HG03439 (cell line): ENCODE results near the gene SBK2.
A peak's percentile ranks its signal among the peaks of the same experiment; 100 is the strongest.
"Not testable (repeated sequence)": the region's sequence is repeated elsewhere in the genome, so short reads cannot be mapped to it uniquely, and the experiment has no call there.

ENCODE experiments used
- ATAC-seq: cut with Tn5 transposase; IDR thresholded peaks from one replicate; pipeline ENCODE4 v1.9.1; 2021; ENCODE audit warnings: mild to moderate bottlenecking, moderate library complexity; ENCODE audit not compliant: unreplicated experiment

SBK2 gene

DNA sequence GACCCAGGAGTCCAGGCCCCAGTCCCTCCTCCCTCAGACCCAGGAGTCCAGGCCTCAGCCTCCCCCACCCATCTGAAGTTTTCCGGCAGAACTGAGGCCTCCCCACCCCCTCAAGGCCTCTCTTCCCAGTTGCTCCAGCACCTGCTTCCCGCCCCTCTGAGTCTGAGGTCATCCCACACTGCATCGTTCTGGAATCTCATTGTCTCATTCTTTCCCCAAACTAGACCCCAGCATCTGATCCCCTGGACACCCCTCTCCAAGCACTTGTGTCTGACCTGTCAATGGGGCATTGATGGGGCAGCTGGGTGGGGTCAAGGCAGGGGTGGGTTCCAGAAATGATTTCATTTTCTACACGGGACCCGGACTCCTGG is 793 bp upstream of the SBK2 start:
- ATAC-seq: no peak

DNA sequence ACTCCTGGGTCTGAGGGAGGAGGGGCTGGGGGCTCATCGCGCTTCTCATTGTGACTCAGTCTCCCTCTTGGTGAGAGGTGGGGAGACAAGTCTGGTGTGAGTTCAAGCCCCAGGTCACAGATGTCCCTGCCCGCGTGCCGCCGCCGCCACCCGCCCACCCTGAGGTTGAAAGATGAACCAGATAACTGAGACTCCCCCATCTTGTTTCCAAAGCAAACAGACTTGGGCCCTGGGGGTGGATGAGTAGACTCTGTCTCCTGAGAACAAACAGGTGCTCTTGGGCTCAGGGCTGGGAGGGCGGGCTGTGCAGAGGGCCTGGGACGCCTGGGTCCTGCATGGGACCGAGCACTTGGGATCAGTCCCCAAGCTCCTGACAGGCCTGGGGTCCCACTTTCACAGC is 567 bp downstream of the SBK2 start:
- no peak for ATAC-seq

DNA sequence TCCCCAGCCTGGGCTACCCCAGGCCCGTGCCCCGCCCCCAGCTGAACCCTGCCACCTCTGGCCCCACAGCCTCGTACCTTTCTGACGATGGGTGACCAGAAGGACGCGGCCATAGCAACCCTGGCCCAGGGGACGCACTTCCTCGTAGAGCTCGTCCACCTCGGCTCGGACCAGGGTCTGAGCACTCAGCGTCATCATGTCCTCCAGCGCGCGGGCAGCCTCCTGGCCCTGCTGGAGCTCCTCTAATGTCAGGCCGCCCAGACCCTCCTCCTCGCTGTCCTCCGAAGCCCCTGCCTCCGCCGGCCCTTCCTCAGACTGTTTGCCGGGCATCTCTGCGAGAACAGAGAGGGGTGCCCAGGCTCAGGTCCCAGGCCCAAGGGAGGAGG is 975 bp downstream of the SBK2 start:
- ATAC-seq: no peak

DNA sequence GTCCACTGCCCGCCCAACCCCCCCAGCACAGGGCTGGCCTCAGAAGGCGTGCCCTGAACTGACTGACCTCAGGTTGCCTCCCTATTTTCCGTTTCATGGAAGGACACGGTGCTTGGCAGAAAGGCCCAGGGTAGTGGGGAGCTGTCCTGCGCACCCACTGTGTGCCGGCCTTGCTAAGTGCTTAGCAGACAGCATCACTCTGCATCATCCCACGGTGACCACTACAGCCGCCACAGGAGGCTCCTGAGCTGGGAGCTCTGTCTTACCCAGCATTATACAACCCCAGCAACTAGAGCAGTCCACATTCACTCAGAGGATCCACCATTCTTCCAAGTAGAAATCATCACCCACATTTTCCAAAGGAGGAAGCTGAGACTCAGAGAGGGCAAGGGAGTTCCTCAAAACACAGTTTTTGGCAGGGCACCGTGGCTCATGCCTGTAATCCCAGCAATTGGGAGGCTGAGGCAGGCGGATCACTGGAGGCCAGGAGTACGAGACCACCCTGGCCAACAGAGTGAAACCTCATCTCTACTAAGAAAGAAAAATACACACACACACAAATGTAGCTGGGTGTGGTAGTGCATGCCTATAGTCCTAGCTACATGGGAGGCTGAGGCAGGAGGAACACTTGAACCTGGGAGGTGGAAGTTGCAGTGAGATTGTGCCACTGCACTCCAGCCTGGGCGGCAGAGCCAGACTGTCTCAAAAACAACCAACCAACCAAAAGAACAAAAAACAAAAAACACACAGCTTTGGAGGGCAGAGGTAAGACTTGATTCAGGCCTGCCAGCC is 1.6 kb downstream of the SBK2 start:
- no peak for ATAC-seq

DNA sequence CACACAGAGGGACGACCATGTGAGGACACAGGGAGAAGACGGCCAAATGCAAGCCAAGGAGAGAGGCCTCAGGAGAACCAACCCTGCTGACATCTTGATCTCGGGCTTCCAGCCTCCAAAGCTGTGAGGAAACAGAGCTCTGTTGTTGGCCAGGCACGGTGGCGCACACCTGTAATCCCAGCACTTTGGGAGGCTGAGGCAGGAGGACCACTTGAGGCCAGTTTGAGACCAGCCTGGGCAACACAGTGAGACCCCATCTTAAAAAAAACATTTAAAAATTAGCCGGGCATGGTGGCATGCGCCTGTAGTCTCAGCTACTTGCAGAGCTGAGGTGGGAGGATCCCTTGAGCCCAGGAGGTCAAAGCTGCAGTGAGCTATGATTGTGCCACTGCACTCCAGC is 2.7 kb downstream of the SBK2 start:
- not testable (repeated sequence) for ATAC-seq

DNA sequence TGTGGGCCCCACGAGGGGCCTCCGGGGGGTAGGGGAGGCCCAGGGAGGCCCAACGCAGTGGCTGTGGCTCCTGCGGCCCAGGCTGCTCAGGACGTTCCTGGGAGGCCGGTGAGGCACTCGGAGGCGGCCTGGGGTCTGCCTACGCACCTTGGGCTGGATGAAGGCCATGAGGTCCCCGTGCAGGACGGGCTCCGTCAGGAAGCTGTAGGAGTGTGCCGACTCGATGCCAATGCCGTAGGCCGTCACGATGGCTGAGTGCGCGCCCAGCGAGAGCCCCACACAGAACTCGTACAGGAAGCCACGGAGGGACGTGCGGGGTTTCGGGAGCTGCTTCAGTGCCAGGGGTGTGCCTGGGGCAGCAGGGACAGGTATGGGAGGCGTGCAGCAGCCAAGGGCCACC is 5.9 kb downstream of the SBK2 start:
- ATAC-seq: no peak

DNA sequence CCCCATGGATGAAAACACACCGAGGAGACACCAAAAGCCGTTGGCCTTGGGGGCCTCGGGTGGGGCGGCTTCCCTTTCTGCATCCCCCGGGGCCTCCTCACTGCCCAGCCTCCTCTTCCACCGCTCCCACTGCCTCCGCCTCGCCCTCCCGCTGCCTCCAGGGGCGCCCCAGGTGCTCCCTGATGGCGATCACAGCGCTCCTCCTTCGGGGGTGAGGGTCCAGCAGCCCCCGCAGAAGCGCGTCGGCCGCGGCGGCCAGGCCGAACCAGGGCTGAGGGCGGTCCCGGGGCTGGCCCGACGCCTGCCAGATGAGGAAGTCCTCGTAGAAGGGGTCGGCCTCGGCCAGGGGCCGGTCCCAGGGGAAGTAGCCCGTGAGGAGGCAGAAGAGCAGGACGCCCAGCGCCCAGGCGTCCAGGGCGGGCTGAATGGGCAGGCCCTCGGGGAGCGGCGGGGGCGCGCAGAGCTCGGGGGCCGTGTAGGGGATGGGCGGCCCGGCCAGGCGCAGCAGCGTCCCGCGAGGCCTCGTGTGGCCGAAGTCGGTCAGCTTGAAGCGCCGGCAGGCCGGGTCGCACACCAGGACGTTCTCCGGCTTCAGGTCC is 7.2 kb downstream of the SBK2 start:
- ATAC-seq: no peak

DNA sequence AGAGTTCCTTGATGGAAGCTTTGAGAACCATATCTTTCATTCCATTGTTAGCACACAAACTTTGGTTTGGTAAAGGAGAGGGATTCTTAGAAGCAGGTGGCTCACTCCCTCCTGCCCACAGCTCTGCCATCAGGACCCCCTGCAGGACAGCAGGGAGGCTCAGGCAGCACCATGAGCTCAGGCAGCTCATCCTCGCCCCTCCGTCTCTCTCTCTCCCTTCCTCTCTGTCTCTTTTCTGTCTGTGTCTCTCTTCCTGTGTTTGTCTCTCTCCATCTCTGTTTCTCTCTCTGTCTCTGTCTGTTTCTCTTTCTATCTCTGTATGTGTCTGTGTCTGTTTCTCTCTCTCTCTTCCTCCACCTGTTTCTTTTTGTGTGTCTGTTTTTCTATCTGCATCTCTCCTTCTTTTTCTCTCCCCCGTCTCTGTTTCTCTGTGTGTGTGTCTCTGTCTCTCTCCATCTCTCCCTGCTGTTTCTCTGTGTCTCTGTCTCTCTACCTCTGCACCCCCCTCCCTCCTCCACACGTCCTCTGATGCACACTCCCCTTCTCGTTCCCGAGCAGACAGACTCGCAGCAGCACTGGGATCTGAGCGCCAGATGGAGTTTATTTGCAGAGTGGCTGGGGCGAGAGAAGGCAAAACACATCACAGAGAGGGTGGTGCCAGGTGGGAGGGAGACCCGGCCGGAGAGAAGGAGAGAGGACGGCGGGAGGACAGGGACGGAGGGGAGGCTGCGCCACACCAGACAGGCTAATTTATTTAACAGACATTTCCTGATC is 8.7 kb downstream of the SBK2 start:
- ATAC-seq: no peak

DNA sequence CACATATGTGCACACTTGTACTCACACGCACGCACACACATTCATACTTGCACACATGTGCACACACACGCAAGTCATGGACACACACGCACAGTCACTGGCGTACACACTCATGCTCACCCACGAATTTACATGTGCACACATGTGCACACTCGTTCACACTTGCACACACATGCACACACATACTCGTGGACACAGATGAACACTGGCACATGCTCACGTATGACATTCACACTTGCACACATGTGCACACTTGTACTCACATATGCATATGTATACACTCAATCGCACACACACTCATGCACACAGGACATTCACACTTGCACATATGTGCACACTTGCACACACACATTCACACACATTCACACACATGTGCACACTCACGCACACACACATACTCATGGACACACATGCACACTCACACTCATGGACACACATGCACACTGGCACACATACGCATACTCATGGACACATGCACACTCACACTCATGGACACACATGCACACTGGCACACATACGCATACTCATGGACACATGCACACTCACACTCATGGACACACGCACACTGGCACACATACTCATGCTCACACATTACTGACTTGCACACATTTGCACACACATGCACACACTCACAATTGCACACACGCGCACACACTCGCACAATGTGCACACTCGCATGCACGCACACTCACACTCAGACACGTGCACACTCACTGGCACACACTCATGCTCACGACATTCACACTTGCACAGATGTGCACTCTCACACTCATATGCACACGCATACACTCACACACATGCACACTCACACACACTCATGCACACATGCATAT is 9.5 kb downstream of the SBK2 start:
- ATAC-seq: no peak

DNA sequence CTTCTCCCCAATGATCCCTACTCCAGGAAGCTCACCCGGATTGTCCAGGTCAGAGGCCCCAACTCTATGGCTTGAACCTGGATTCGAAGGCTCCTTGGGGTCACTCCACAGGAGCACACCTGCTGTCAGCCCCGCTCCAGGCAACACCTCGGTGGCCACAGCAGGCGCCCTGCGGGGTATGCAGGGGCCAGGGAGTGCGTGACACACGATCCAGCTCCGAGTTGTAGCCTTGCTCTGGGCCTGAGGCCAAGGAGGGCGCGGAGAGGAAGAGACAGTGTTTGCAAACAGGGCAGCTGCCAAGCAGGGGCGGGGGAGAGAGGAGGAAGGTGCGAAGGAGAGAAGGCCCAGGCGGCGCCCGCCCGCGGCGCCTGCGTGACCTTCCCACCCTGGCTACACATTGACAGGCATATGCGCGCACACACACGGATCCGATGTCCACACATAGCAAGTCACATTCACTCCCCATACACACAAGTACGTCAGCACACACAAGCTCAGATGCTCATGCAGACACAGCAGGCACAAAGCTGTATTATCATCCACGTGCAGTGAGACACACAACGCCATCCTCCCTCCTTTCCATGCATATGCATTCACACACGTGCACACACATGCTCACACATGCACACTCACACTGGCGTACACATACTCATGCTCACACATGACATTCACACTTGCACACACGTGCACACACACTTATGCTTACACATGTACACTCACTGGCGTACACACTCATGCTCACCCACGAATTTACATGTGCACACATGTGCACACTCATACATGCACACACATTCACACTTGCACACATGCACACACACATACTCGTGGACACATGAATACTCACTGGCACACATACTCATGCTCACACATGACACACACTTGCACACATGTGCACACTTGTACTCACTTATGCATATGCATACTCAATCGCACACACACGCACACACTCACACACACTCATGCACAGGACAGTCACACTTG is 10.4 kb downstream of the SBK2 start:
- ATAC-seq: no peak

DNA sequence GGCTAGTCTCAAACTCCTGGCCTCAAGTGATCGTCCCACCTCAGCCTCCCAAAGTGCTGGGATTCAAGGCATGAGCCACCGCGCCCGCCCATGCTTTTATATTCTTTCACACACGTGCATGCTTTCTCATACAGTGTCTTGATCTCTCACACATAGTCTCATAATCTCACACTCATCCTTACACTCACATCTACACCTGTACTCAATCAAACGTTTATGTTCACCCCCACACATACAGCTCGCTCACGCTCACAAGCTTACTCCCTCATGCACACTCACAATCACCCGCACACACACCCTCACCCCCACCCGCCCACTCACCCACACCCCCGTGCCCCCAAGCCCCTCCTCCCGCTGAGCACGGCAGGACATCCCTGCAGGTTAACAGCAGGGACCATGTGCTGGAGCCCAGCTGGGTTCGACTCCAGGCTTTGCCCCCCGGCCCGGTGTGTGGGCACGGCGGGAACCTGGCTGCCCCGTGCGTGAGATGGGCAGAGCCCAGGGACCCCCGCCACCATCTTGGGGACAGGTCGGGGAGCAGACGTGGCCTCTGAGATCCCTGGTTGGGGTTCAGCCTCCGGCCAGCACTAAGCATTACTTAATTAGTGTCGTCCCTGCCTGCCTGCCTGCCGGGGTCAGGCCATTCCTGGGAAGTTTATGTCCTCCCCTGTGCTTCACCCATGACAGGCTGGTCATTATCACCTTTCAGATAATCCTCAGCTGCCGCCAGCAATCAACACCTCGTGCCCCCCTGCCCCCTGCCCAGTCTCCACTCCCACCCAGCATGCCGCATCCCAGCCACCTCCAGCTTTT is 11.4 kb downstream of the SBK2 start:
- no peak for ATAC-seq

DNA sequence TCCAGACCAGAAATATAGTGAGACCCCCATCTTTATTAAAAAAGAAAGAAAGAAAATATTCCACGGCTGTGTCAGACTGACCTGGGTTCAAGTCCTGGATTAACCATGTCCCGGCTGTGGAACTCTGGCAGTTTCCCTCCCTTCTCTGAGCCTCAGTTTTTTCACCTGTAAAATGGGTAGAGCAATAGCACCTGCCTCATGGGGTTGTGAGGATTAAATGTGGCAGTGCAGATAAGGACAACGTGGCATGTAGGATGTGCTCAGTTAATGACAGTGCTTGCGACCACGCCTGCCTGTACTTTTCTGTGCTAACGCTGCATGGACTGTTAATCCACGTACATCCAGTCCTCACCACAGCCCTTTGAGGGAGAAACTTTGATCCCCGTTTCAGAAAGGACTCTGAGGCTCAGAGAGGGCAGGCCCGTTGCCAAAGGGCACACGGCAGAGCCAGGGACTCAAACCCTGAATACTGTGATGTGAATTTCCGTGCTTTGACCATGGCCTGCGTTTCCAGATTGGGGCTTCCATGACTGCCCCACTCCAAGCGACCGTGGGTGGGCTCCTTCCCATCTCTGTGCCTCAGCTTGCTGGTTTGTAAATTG is 16.1 kb downstream of the SBK2 start:
- no peak for ATAC-seq

DNA sequence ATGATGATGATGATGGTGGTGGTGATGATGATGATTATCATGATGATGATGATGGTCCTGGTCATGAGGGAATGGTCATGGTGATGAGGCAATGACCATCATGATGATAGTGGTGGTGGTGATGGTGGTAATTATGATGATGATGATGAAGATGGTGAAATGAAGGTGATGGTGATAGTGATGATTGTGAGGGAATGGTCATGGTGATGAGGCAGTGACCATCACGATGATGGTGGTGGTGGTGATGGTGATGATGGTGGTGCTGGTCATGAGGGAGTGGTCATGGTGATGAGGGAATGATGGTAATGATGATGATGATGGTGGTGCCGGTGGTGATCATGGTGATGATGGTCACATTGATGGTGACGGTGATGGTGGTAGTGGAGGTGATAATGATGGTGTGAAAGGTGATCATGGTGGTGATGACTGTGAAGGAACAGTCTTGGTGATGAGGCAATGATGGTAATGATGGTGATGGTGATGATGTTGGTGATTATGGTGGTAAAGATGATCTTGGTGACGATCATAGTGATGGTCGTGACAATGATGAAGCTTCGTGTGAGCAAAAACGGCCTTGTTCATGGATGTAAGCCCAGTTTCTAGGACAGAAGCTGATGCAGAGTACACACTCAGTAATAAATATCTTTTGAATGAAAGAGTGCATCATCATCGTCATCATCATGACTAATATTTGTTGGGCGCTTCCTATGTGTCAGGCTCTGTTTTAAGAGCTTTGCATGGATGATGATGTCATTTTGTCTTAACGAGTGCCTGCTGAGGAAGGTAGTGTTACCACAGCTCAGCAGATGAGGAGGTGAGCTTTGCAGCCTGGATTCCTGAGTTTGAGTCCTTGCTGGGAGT is 17.3 kb downstream of the SBK2 start:
- no peak for ATAC-seq

DNA sequence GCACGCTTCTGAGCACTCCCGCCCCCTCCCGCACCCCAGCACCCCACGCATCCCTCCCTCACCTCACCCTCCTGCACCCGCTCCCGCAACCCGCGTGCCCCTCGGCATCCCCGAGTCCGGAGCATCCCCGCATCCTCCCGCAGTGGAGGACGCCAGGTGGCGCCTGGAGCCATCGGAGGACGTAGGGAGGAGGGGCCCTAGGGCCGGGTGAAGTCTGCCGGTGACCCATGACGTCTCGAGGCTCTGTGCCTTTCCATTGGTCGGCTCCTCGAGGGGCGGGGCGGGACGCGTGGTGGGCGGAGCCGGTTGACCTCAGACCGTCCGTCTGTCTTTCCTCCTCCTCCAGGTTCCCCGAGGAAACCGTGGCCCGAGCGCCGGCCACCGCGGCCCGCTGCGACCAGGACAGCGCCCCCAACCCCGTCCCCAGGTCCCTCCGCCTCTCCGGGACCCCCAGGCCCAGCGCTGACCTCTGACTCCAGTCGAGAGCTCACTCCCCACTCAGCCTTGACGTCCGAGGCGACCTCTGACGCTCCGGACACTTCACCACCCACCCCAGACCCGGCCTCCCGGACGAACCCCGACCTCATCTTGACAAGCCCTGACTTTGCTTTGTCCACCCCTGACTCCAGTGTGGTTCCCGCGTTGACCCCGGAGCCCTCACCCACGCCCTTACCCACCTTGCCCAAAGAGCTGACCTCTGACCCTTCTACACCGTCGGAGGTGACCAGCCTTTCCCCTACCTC is 19.9 kb downstream of the SBK2 start:
- ATAC-seq: peak; percentile 95

DNA sequence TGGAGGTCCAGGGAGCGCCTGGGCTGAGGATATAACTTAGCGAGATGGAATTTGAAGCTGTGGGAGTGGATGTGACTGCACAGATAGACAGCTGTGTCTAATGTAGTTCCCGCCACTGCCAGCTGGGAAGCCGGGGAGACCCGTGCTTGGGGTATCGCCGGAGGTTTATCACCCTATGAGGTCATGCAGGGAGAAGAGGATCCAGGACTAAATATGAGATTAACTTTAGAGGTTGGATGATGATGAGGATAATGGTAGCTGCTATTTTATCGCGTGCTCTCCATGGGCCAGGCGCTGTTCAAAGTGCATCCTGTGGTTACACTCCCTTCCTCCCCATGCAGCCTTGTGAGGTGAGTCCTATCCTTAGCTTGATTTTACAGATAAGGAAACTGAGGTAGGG is 28.8 kb downstream of the SBK2 start:
- no peak for ATAC-seq

DNA sequence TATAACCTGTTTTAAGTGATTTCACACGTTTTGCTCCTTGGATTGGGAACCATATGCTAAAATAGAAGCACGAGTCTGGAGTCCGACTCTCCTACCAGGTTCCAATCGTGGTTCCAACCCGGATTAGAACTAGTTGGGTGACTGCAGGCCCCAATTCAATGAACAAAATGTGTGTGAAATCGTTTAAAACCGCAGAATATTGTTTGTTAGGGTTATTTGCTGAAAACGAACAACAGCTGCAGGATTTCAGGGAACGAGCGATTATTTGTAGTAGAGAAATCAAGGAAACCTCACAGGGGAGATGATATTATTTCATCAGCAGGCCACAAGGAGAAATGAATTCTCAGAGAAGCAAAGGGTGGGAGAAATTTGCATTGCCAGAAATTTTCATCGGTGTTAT is 32.0 kb downstream of the SBK2 start:
- ATAC-seq: no peak

DNA sequence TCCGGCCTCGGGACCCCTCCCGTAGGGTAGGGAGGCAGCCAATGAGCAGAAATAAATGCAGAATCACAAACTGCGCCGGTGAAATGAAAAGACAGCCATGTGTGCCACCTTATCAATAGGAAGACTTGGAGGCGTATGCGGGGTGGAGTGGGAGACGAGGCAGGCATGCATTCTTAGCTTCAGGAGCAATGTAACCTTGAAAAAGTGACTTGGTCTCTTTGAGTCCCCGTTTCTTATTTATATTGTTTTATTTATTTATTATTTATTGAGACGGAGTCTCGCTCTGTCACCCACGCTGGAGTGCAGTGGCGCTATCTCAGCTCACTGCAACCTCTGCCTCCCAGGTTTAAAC is 32.7 kb downstream of the SBK2 start:
- peak; percentile 4 for ATAC-seq
